Common myeloid progenitor, CD34-positive (primary cell): Measurements from ENCODE around the gene BCAS1.

Experiments
- CTCF ChIA-PET: fragments of 350-600 bp; sonication (Branson Sonifier 250); formaldehyde crosslinking; loops from one replicate; lab custom pipeline; 2021; ENCODE audit warnings: antibody characterized with exemption; lab: Charles Lee
- POLR2A ChIA-PET: fragments of 350-600 bp; sonication (Branson Sonifier 250); formaldehyde crosslinking; loops from one replicate; lab custom pipeline; 2021; ENCODE audit warnings: antibody characterized with exemption; lab: Charles Lee
- DNase-seq, 3 donors: peaks; one replicate each; pipeline versions ENCODE4 v3.0.0 to v3.0.0-alpha.2; 2013
- H3K27ac ChIP-seq, 2 experiments: 1 replicate in 1 of 2; 2 replicates in 1 of 2; pipeline ENCODE4 v1.7.0; 2013; ENCODE audit warnings: inconsistent platforms in 2 of 2, low read length in 2 of 2, mild to moderate bottlenecking in 2 of 2, low read depth in 1 of 2, moderate library complexity in 1 of 2; ENCODE audit not compliant: severe bottlenecking in 2 of 2, insufficient read depth in 1 of 2, poor library complexity in 1 of 2
- H3K27me3 ChIP-seq, 5 experiments: replicated peaks in 2 of 5; 1 replicate in 3 of 5; 2 replicates in 2 of 5; pipeline versions ENCODE4 v1.6.1 to v1.7.0; 2013; ENCODE audit warnings: low read length in 4 of 5, mild to moderate bottlenecking in 2 of 5, moderate library complexity in 2 of 5, inconsistent platforms in 1 of 5; ENCODE audit not compliant: insufficient read depth in 5 of 5, control insufficient read depth in 4 of 5
- H3K36me3 ChIP-seq, 4 experiments: 1 replicate in 2 of 4; 2 replicates in 2 of 4; pipeline versions ENCODE4 v1.6.1 to v1.7.0; 2013; ENCODE audit warnings: low read length in 3 of 4, control low read depth in 1 of 4, mild to moderate bottlenecking in 1 of 4; ENCODE audit not compliant: control insufficient read depth in 4 of 4, insufficient read depth in 4 of 4
- H3K4me1 ChIP-seq, 4 experiments: 1 replicate in 3 of 4; 2 replicates in 1 of 4; pipeline versions ENCODE4 v1.6.1 to v1.7.1; 2013; ENCODE audit warnings: low read length in 3 of 4, mild to moderate bottlenecking in 3 of 4, control low read depth in 1 of 4, inconsistent platforms in 1 of 4, moderate library complexity in 1 of 4; ENCODE audit not compliant: control insufficient read depth in 4 of 4, insufficient read depth in 4 of 4; ENCODE audit errors: control extremely low read depth in 1 of 4
- H3K4me3 ChIP-seq, 7 experiments: 1 replicate in 4 of 7; 2 replicates in 3 of 7; pipeline versions ENCODE4 v1.5.1 to v1.7.0; 2013; ENCODE audit warnings: mild to moderate bottlenecking in 7 of 7, low read length in 6 of 7, moderate library complexity in 6 of 7, inconsistent platforms in 2 of 7, low read depth in 2 of 7, control low read depth in 1 of 7; ENCODE audit not compliant: insufficient read depth in 4 of 7, control insufficient read depth in 1 of 7; ENCODE audit errors: extremely low read depth in 1 of 7
- H3K9me3 ChIP-seq, 5 experiments: 1 replicate in 4 of 5; 2 replicates in 1 of 5; pipeline versions ENCODE4 v1.6.1 to v1.7.1; 2013; ENCODE audit warnings: low read length in 4 of 5, mild to moderate bottlenecking in 2 of 5, inconsistent platforms in 1 of 5, low read depth in 1 of 5, moderate library complexity in 1 of 5; ENCODE audit not compliant: control insufficient read depth in 4 of 5, insufficient read depth in 2 of 5; ENCODE audit errors: control extremely low read depth in 1 of 5
- WGBS: methylation state at CpG from one replicate; pipeline ENCODE4 v1.1.5; 2013; ENCODE audit not compliant: insufficient coverage; 5-methylcytosine and 5-hydroxymethylcytosine counted together

Gene BCAS1

DNA sequence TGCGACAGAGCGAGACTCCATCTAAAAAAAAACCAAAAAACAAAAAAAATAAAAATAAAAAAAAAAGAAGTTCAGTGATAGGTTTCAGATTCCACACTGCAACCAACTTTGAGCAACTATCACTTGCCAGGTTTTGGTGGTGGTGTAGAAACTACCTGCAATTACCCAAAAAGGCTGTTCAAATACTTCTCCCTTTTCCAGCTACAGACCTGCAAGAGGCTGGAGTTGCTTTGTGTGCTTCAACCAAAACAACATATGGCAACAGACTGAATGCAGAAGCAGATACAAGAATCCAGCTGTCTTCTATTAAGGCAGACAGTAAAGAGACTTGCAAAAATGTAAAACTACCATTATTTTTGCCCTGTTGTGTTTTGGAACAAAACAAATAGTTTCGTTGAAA, 9.3 kb upstream of the BCAS1 start:
- H3K9me3 ChIP-seq: no peaks in the 10 kb centered on the region
- no peak overlapping the region for H3K4me3 ChIP-seq
- no peaks in the 10 kb centered on the region for H3K27me3 ChIP-seq
- POLR2A ChIA-PET: interaction anchor here (0.7 kb wide), 1 partner anchor 145 kb away, joined by 3 read pairs; no protein-coding TSS in a partner anchor
- no peaks in the 10 kb centered on the region for H3K36me3 ChIP-seq
- WGBS: no CpG with 5 or more reads among the region's 3 CpGs
- H3K4me1 ChIP-seq: peaks cover 10 to 62% (median 33%) of the 10 kb centered on the region in 4 experiments
- CTCF ChIA-PET: interaction anchor here (0.6 to 1.0 kb wide), 2 partner anchors 23 to 1951 kb away, joined by 3 to 5 read pairs; no protein-coding TSS in a partner anchor
- DNase-seq: peak in 2 of 3 donors; percentile 56 to 70
- no peak overlapping the region for H3K27ac ChIP-seq

DNA sequence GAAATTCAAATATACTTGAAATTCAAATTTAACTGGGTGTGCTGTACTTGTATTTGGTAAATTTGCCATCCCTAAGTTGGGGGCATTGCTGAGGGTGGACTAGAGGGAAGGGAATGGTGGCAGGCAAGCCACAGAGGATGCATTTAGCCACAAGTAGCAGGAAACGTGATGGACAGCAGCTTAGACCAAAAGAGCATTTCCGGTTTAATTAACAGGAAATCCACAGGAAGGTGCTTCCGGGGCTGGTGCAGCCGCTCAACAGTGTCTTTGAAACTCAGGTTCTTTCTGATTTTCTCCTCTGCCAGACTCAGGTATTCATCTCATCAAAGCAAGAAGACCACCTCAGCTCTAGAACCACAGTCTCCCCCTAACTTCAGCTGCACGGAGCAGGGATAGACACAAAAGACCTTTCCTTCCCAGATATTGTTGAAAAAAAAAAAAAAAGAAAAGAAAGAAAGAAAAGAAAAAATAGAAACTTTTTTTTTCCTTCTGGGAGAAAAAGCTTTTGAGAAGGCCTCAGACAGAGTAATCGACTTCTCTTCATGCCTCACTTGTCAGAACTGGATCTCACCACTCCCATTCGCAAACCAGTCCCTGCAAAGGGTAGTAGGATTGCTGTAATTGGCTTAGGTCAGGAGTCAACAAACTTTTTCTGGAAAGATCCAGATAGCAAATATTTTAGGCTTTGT, 8.0 kb upstream of the BCAS1 start:
- DNase-seq: peak; percentile 68 to 94 (median 88)
- 0% methylated on average over 2 of the region's 7 CpGs for WGBS
- Histone ChIP-seq H3K27ac (peak overlapping the region; percentile 15 to 57), H3K4me3 (peak overlapping the region in 3 of 7 experiments; percentile 28 to 47 (median 45)), H3K27me3 (no peaks in the 10 kb centered on the region), H3K9me3 (no peaks in the 10 kb centered on the region), H3K4me1 (peaks cover 10 to 62% (median 33%) of the 10 kb centered on the region in 4 experiments), H3K36me3 (no peaks in the 10 kb centered on the region)
- POLR2A ChIA-PET: interaction anchor here (0.5 to 0.6 kb wide), 2 partner anchors 456 to 1959 kb away, joined by 3 to 4 read pairs; no protein-coding TSS in a partner anchor
- CTCF ChIA-PET: interaction anchor here (1.0 to 2.5 kb wide), 3 partner anchors 9 to 24 kb away, joined by 5 to 8 read pairs (median 5); no protein-coding TSS in a partner anchor

DNA sequence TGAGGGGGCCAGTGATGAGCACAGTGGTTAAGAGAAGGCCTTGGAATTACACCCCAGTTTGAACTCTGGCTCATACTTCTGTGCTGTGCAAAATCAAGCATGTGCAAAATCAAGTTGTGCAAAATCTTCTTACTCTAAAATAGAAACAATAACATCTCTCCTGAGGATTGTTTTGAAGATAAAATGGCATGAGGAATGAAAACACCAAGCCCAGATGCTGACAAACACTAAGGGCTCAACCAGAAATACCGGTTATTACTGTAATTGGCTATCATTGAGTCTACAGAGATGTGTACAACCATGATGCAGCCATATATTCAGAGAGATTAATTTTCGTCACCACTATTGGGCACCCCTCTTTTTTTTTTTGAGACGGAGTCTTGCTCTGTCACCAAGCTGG, 5.9 kb upstream of the BCAS1 start:
- Histone ChIP-seq H3K9me3 (no peaks in the 10 kb centered on the region), H3K4me1 (peaks cover 10 to 51% (median 29%) of the 10 kb centered on the region in 4 experiments), H3K4me3 (no peak overlapping the region), H3K27me3 (no peaks in the 10 kb centered on the region), H3K27ac (no peak overlapping the region), H3K36me3 (no peaks in the 10 kb centered on the region)
- DNase-seq: no peak
- CTCF ChIA-PET: interaction anchor here (1.9 kb wide), 1 partner anchor 7 kb away, joined by 5 read pairs; no protein-coding TSS in a partner anchor
- 90% methylated on average over 3 of the region's 3 CpGs for WGBS
- POLR2A ChIA-PET: no interaction called here

DNA sequence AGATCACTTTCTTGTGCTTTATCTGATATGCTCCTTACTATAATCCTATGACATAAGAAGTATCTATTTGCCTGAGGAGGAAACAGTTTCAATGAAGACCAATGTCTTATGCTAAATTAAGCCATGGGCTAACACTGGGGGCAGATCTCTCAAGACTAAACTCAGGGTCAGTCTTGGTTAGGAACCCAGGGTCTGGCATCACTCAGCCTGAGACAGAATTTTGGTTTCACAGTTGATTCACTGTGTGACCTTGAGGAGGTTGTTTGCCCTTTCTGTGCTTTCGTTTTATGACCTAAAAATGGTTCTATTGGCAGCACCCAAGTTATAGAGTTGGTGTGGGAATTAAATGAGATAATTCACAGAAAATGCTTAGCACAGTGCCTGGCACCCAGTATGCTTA, 4.9 kb upstream of the BCAS1 start:
- Histone ChIP-seq H3K4me3 (no peak overlapping the region), H3K9me3 (no peaks in the 10 kb centered on the region), H3K4me1 (peaks cover 10 to 47% (median 25%) of the 10 kb centered on the region in 4 experiments), H3K36me3 (no peaks in the 10 kb centered on the region), H3K27ac (no peak overlapping the region), H3K27me3 (no peaks in the 10 kb centered on the region)
- CTCF ChIA-PET: no interaction called here
- POLR2A ChIA-PET: no interaction called here
- WGBS: no CpG with 5 or more reads among the region's 1 CpG
- no peak for DNase-seq

DNA sequence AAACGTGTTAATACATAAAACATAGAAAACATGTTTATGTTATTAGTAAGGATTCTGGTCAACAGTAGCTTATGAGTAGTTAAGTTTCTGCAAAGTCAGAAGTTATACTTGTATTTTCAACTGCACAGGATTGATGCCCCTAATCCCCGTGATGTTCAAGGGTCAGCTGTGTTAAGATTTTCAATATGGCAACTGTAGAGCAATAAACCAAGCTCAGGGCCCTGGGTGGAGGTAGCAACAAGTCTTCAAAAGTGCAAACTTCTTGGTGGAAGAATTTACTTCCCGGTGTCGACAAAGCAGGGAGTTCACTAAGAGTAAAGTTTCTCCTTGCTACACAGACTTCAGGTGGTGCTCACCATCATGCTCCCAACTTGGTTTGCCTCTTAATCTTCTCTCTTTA, 4.1 kb upstream of the BCAS1 start:
- Histone ChIP-seq H3K27ac (no peak overlapping the region), H3K4me3 (no peak overlapping the region), H3K4me1 (peaks cover 10 to 43% (median 21%) of the 10 kb centered on the region in 4 experiments), H3K27me3 (no peaks in the 10 kb centered on the region), H3K9me3 (no peaks in the 10 kb centered on the region), H3K36me3 (no peaks in the 10 kb centered on the region)
- ChIA-PET CTCF (no interaction called here), POLR2A (no interaction called here)
- 97% methylated on average over 3 of the region's 4 CpGs for WGBS
- no peak for DNase-seq

DNA sequence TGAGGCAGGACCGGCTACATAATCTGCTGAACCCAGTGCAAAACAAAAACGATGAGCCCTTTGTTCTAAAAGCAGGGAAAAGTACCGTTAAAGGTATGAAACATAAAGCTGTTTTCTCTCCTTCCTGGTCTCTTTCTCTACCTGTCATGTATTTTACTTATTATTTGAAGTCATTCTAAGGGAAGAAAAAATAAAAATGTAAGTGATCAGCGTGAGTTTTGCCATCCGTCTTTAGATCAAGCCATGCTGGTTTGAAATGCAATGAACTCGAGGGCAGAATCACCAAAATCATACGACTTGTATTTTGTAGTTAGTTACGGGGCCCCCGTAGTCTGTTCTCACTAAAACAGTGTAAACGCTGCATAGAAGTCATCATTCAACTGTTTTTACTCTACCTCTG, 2.9 kb upstream of the BCAS1 start:
- H3K27ac ChIP-seq: no peak overlapping the region
- no peaks in the 10 kb centered on the region for H3K27me3 ChIP-seq
- no peak overlapping the region for H3K4me3 ChIP-seq
- H3K4me1 ChIP-seq: peaks cover 2 to 32% (median 11%) of the 10 kb centered on the region in 4 experiments
- CTCF ChIA-PET: no interaction called here
- H3K9me3 ChIP-seq: no peaks in the 10 kb centered on the region
- DNase-seq: no peak
- 92% methylated on average over 8 of the region's 10 CpGs for WGBS
- POLR2A ChIA-PET: no interaction called here
- no peaks in the 10 kb centered on the region for H3K36me3 ChIP-seq

DNA sequence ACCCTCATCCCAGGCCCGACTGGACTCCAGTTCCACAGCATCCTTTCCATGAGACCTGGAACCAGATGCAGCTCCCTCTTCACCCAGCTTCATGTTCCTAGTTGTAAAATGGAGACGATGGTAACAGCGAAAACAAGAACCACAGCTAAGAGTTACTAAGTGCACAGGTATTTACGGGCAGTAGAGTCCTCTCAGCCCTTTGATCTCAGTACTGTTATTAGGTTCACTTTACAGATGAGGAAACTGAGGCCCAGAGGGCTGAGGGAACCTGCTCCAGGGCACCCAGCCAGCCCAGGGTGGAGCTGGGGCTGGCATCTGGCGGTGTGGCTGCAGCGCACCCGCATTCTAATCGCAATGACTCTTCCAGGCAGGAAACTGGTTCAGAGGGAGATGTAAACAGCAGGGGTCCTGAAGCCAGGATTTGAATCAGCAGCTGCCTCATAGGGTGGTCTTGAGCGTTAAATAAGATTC, 858 bp downstream of the BCAS1 start:
- H3K36me3 ChIP-seq: no peaks in the 10 kb centered on the region
- no peaks in the 10 kb centered on the region for H3K9me3 ChIP-seq
- peaks cover 0 to 20% (median 1%) of the 10 kb centered on the region in 4 experiments for H3K4me1 ChIP-seq
- 95% methylated on average over 7 of the region's 9 CpGs for WGBS
- POLR2A ChIA-PET: no interaction called here
- CTCF ChIA-PET: interaction anchor here (0.6 to 1.8 kb wide), 6 partner anchors 8 to 465 kb away, joined by 3 to 7 read pairs (median 3); no protein-coding TSS in a partner anchor
- H3K27ac ChIP-seq: no peak overlapping the region
- no peak overlapping the region for H3K4me3 ChIP-seq
- no peak for DNase-seq
- H3K27me3 ChIP-seq: no peaks in the 10 kb centered on the region
